T follicular helper cell (primary cell): Measurements from ENCODE around the gene ARID4B.
A peak's percentile ranks its signal among the peaks of the same experiment; 100 is the strongest.

Experiments
- DNase-seq: peaks from one replicate; pipeline ENCODE4 v3.0.0-alpha.2; 2020; ENCODE audit warnings: low read depth

The ARID4B gene

DNA sequence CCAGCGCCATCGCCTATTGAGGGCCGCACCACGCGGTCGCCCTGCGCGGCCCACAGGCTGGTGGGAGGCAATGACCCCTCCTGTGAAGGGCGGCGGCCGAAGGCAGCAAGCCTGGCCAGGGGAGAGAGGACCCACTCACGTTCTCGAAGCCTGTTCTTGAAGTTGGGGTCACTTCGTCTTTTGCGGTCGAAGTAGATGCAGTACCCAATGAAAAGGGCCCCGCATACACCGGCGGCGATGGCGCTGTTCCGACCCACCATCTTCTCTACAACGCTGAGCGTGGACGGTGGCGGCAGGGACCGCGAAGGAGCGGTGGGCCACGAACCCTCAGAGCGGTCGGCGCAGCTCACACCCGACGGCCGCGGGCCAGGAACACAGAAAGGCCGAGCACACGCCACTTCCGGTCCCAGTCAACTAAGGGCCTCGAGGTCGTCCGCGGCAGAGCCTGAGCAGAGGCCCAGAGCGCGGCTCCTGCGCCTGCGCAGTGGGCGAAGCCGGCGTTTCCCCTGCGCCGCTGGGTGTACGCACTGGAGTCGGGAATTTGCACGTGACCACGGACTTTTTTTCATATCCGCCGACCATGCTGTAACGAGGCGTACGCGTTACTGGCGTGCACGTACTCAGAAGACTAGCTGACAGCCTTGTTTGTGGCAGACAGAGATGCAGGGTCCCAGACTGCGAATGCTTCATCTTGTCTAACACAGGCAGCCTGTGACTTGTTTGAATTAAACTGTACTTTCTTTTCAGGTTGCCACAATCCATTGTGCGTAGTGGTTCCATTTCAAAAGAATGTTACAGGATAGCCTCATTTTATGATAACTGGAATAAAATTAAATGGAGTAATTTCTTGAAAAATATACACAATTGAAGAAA, 199.3 kb downstream of the ARID4B start, which contains the start of gene TOMM20:
Gene TOMM20, minus strand, starts transcription at position 382 of the 873 bp plus-strand sequence. Its CDS starts 122 bp downstream, at position 260.
- DNase-seq = peak; percentile 94

DNA sequence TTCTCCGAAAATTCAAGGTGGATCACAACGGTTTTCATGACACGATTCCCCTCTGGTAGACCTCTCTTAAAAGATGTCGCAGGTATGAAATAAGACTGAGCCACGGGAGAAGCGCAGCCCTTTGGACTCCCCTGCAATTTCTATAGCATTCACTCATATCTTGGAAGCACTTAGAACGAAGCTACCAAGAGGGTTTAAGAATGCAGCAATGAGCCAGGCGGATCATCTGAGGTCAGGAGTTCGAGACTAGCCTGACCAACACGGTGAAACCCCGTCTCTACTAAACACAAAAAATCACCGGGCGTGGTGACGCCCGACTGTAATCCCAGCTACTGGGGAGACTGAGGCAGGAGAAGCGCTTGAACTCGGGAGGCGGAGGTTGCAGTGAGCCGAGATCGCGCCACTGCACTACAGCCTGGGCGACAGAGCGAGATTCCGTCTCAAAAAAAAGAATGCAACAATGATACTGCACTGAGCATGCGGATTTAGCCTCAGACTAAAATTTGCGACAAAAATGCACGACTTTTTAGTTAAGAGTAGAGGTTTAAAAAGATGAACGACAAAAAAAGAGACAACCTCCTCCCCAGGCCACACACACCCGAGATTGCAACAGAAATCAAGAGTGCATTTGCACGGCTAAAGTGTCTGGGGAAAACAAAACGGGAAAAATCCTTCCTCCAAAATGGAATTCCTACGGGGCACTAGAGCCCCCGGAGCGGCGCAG, 200.1 kb downstream of the ARID4B start:
- no peak for DNase-seq

DNA sequence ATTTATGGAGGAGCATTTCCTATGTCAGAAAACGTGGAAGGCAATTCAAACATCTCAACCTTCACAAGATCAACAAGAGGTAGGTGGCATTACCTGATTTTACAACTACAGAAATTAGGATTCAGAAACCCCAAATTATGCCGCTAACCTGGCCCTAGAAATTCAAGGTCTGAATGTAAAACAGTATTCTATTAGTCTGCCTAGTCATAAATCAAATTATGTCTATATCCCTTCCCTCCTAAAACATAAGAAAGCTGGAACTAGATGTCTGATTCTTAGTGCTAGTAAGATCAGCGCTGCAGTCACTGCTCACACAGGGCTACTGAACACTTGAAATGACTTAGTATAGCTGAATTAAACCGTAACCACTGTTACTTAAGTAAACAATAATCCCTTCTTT, 200.8 kb downstream of the ARID4B start:
- no peak for DNase-seq

DNA sequence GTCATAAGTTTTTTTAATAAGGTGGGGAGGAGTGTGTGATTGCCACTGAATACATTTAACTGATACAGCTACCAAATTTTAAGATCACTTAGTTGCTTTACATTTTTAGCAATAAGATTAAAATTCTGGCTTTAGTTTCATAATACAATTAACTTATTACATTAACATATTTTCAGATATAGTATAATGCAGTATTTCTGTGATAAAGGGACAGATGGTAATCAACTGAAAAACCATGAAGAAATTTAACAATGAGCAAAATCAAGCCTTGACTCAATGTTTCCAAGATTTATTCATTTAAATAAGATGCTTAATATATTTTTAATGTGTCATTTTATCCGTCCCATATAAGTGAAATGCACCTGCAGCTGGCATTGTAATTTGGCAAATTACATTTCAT, 203.3 kb downstream of the ARID4B start:
- no peak for DNase-seq

DNA sequence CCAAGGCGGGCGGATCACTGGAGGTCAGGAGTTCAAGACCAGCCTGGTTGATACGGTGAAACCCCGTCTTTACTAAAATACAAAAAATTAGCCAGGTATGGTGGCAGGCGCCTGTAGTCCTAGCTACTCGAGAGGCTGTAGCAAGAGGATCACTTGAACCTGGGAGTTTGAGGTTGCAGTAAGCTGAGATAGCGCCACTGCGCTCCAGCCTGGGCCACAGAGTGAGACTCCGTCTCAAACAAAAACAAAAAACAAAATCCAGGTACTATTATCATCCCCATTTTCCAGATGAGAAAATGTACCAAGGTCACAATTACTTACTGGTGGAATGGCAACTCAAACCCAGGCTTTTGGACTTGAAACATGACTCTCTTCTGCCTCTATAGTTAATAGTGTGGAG, 203.9 kb downstream of the ARID4B start:
- DNase-seq = no peak

DNA sequence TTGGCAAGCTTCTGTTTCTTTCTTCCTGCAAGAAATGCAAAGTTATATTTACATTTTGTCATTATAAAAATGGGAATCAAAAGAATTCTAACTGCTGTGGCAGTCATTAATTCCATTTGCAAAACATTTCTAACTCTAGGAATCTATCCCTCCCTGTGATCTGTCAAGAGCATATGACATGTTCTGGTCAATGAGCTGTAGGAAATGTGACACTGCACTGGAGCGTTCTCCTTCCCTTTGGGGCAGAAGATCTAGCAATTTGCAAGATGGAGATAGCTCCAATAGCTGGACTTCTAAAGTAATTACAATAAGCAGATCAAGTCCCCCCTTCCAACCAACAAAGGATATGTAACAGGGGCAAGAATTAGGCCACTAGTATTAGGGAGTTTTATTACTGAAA, 205.6 kb downstream of the ARID4B start:
- no peak for DNase-seq
